IMR-90 (cell line): ENCODE data around the gene PANK2. TPM values are rescaled to one million over a fixed set of nuclear protein-coding genes. Genes with fewer than 3 reads are reported as not detected.
A peak's percentile ranks its signal among the peaks of the same experiment; 100 is the strongest.

Experiments
- ATAC-seq: fragments of 200-7000 bp; cut with Tn5 transposase; 2 replicates; pipeline ENCODE4 v1.9.1; 2020; ENCODE audit warnings: low read depth, mild to moderate bottlenecking, moderate library complexity
- BruUV-seq: library from RNA; stranded (reverse); fragments of 400-500 nt; replicated peaks from 2 replicates; lab custom pipeline; 2021; lab: Mats Ljungman, UMichigan
- CTCF ChIA-PET: fragments of 300-600 bp; formaldehyde crosslinking; extraction: SDS; loops from one replicate; lab custom pipeline; 2021; ENCODE audit warnings: antibody characterized with exemption; lab: Yijun Ruan, JAX
- POLR2A ChIA-PET: fragments of 300-600 bp; sonication (Branson Sonifier 250); formaldehyde crosslinking; loops from one replicate; lab custom pipeline; 2022; ENCODE audit warnings: antibody characterized with exemption; ENCODE audit not compliant: unreplicated experiment; lab: Charles Lee
- DNase-seq: peaks from one replicate; pipeline ENCODE4 v3.0.0; 2013
- H2AFZ ChIP-seq: replicated peaks from 2 replicates; pipeline ENCODE3; 2013; ENCODE audit warnings: low read length, mild to moderate bottlenecking; ENCODE audit not compliant: poor library complexity
- H2AK5ac ChIP-seq: 2 replicates; pipeline ENCODE4 v1.6.1; 2013; ENCODE audit warnings: low read depth, low read length, inconsistent platforms
- H2AK9ac ChIP-seq: replicated peaks from 2 replicates; pipeline ENCODE3; 2013; ENCODE audit warnings: mild to moderate bottlenecking, low read depth, low read length, moderate library complexity; ENCODE audit not compliant: poor library complexity
- H2BK120ac ChIP-seq: 2 replicates; pipeline ENCODE4 v1.6.1; 2013; ENCODE audit warnings: low read depth, low read length, inconsistent platforms
- H2BK15ac ChIP-seq: 3 replicates; pipeline ENCODE4 v1.6.1; 2013; ENCODE audit warnings: low read depth, low read length, inconsistent platforms
- H2BK20ac ChIP-seq: 2 replicates; pipeline ENCODE4 v1.6.1; 2013; ENCODE audit warnings: low read depth, mild to moderate bottlenecking, inconsistent platforms, low read length, moderate library complexity
- H2BK5ac ChIP-seq: 2 replicates; pipeline ENCODE4 v1.6.1; 2013; ENCODE audit warnings: mild to moderate bottlenecking, low read depth, low read length, inconsistent platforms; ENCODE audit not compliant: poor library complexity, severe bottlenecking
- H3K14ac ChIP-seq: replicated peaks from 2 replicates; pipeline ENCODE4 v1.6.1; 2013; ENCODE audit warnings: low read depth, low read length, inconsistent platforms
- H3K18ac ChIP-seq: 2 replicates; pipeline ENCODE4 v1.6.1; 2013; ENCODE audit warnings: low read depth, low read length, control low read depth
- H3K23ac ChIP-seq: 2 replicates; pipeline ENCODE4 v1.6.1; 2013; ENCODE audit warnings: low read depth, low read length, inconsistent platforms
- H3K27ac ChIP-seq: 2 replicates; pipeline ENCODE4 v1.5.1; 2013; ENCODE audit warnings: mild to moderate bottlenecking, control low read depth, low read length; ENCODE audit not compliant: insufficient read depth
- H3K27me3 ChIP-seq: 2 replicates; pipeline ENCODE4 v1.6.1; 2013; ENCODE audit warnings: low read length; ENCODE audit not compliant: control insufficient read depth, insufficient read depth
- H3K36me3 ChIP-seq: 2 replicates; pipeline ENCODE4 v1.6.1; 2013; ENCODE audit warnings: low read length, mixed read lengths; ENCODE audit not compliant: control insufficient read depth, insufficient read depth
- H3K4ac ChIP-seq: 2 replicates; pipeline ENCODE4 v1.6.1; 2013; ENCODE audit warnings: low read depth, low read length, inconsistent platforms
- H3K4me1 ChIP-seq: 2 replicates; pipeline ENCODE4 v1.6.1; 2013; ENCODE audit warnings: low read length, mixed read lengths; ENCODE audit not compliant: control insufficient read depth, insufficient read depth
- H3K4me2 ChIP-seq: 2 replicates; pipeline ENCODE4 v1.6.1; 2013; ENCODE audit warnings: low read depth, mild to moderate bottlenecking, control low read depth, low read length, moderate library complexity
- H3K4me3 ChIP-seq: 2 replicates; pipeline ENCODE4 v1.5.1; 2013; ENCODE audit warnings: low read depth, mild to moderate bottlenecking, control low read depth, low read length, moderate library complexity; ENCODE audit not compliant: insufficient read depth
- H3K56ac ChIP-seq: 2 replicates; pipeline ENCODE4 v1.6.1; 2013; ENCODE audit warnings: low read length, inconsistent platforms; ENCODE audit not compliant: insufficient read depth; ENCODE audit errors: extremely low read depth
- H3K79me1 ChIP-seq, 2 experiments: 2 replicates each; pipeline ENCODE4 v1.6.1; 2013; ENCODE audit warnings: low read length in 2 of 2, inconsistent platforms in 1 of 2, low read depth in 1 of 2
- H3K9ac ChIP-seq: 2 replicates; pipeline ENCODE4 v1.6.1; 2013; ENCODE audit warnings: low read depth, low read length, control low read depth
- H3K9me1 ChIP-seq: 2 replicates; pipeline ENCODE4 v1.6.1; 2013; ENCODE audit warnings: low read length, inconsistent platforms; ENCODE audit not compliant: insufficient read depth
- H3K9me3 ChIP-seq: 2 replicates; pipeline ENCODE4 v1.6.1; 2013; ENCODE audit warnings: low read length; ENCODE audit not compliant: control insufficient read depth, insufficient read depth
- H4K20me1 ChIP-seq: 2 replicates; pipeline ENCODE4 v1.6.1; 2013; ENCODE audit warnings: low read length, inconsistent platforms; ENCODE audit not compliant: insufficient read depth
- H4K5ac ChIP-seq: 2 replicates; pipeline ENCODE4 v1.6.1; 2013; ENCODE audit warnings: mild to moderate bottlenecking, low read depth, low read length, control low read depth
- H4K8ac ChIP-seq, 2 experiments: 2 replicates each; pipeline ENCODE4 v1.6.1; 2013; ENCODE audit warnings: low read depth in 2 of 2, low read length in 2 of 2, control low read depth in 1 of 2, inconsistent platforms in 1 of 2
- H4K91ac ChIP-seq: 2 replicates; pipeline ENCODE4 v1.6.1; 2013; ENCODE audit warnings: low read depth, low read length, inconsistent platforms; ENCODE audit not compliant: insufficient read depth
- MAZ ChIP-seq: IDR thresholded peaks from 2 replicates; pipeline ENCODE4 v1.6.1; 2012; ENCODE audit warnings: low read depth, mild to moderate bottlenecking, low read length, improper control_type of control experiment, moderate library complexity, borderline replicate concordance
- WGBS, 2 experiments: methylation state at CpG; one replicate each; pipeline versions ENCODE4 v1.1.5 to v1.1.7; 2013; ENCODE audit warnings: missing lambda C conversion rate in 2 of 2; ENCODE audit not compliant: insufficient read length in 1 of 2; ENCODE audit errors: extremely low coverage in 2 of 2; 5-methylcytosine and 5-hydroxymethylcytosine counted together
- dilution Hi-C: fragments of 300-500 bp; cut with HindIII; formaldehyde crosslinking; loops from one replicate; pipeline ENCODE4 v1.14.3; 2018; ENCODE audit warnings: low sequenced_read_pairs; ENCODE audit not compliant: unreplicated experiment
- in situ Hi-C: fragments of 300-500 bp; cut with MboI; formaldehyde crosslinking; loops from 3 replicates; pipeline ENCODE4 v1.14.3; 2019; ENCODE audit warnings: low sequenced_read_pairs, inconsistent platforms, mixed read lengths
- intact Hi-C: fragments of 100-400 bp; cut with micrococcal nuclease; formaldehyde crosslinking; loops from 2 replicates; pipeline ENCODE4 v1.10.0; 2022
- polyA plus RNA-seq, 3 experiments: library from polyadenylated mRNA; depleted of rRNA; stranded (reverse); fragments of >200 nt; gene quantifications; 2 replicates each; pipeline ENCODE4 v1.2.3, GENCODE V29; 2012; ENCODE audit warnings: low replicate concordance in 1 of 3
- total RNA-seq: library from RNA; depleted of rRNA; stranded (reverse); fragments of >200 nt; gene quantifications from 2 replicates; pipeline ENCODE4 v1.2.3, GENCODE V29; 2012

PANK2 gene
- total and polyA plus RNA-seq, 2 of the 4 experiments (the other 2 are of a cell fraction) = 17.7 to 28.1 TPM

DNA sequence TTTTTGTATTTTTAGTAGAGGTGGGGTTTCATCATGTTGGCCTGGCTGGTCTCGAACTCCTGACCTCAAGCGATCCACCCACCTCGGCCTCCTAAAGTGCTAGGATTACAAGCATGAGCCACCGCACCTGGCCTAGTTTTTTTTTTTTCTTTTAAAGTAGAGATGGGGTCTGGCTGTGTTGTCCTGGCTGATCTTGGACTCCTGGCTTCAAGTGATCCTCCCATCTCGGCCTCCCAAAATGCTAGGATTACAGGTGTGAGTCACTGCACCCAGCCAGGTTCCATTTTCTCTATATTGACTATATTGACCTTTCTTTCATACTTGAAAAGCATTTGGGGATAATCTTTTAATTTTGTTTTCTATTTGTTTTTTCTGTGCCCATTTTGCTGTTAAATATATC lies 13.3 kb downstream of the PANK2 start:
- Histone ChIP-seq H3K9ac (no peak overlapping the region), H3K4ac (no peak overlapping the region), H2BK120ac (no peak overlapping the region), H3K23ac (no peak overlapping the region), H3K27me3 (no peaks in the 10 kb centered on the region), H3K14ac (no peak overlapping the region), H4K8ac (no peak overlapping the region), H3K18ac (no peak overlapping the region), H3K4me3 (no peak overlapping the region), H2BK5ac (peak overlapping the region; percentile 65), H4K20me1 (peaks cover 100% of the 10 kb centered on the region), H2AK5ac (no peak overlapping the region), H4K91ac (no peak overlapping the region), H2AK9ac (no peak overlapping the region), H3K79me1 (peaks cover 2 to 41% of the 10 kb centered on the region in 2 experiments; a peak in 3 of 4 replicates), H2BK15ac (no peak overlapping the region), H3K4me1 (peaks cover 19% of the 10 kb centered on the region), H3K36me3 (no peaks in the 10 kb centered on the region), H3K4me2 (peak overlapping the region; percentile 38; the same call in 1 of the 2 replicates), H3K27ac (peak overlapping the region; percentile 71; the same call in 1 of the 2 replicates), H3K9me1 (peaks cover 16% of the 10 kb centered on the region), H2AFZ (no peak overlapping the region), H4K5ac (no peak overlapping the region), H3K9me3 (no peaks in the 10 kb centered on the region), H2BK20ac (no peak overlapping the region), H3K56ac (no peak overlapping the region)
- in situ Hi-C loops = no loop called here
- CTCF ChIA-PET = no interaction called here
- POLR2A ChIA-PET = no interaction called here
- ATAC-seq (no peak), DNase-seq (no peak)
- dilution Hi-C loops = no loop called here
- no TSS peak for BruUV-seq
- intact Hi-C loops = no loop called here
- WGBS, 2 experiments = no CpG with 5 or more reads among the region's 5 CpGs
- TF ChIP-seq MAZ = no peak
